Neural cell (in vitro differentiated cells): ENCODE data around the gene GPR62.

Experiments used
- CTCF ChIP-seq: fragments of 450-650 bp; IDR thresholded peaks from 2 replicates; pipeline ENCODE4 v1.5.1; 2014; ENCODE audit warnings: antibody characterized with exemption, mild to moderate bottlenecking, moderate library complexity; ENCODE audit not compliant: poor library complexity, severe bottlenecking
- EZH2 ChIP-seq: fragments of 200-600, 300-800 bp; shearing (Covaris generic), sonication (generic); IDR thresholded peaks from 2 replicates; pipeline ENCODE4 v1.6.1; 2014; ENCODE audit warnings: antibody characterized with exemption, low read length, borderline replicate concordance, mild to moderate bottlenecking; ENCODE audit not compliant: insufficient read depth, poor library complexity, severe bottlenecking
- MXI1 ChIP-seq: fragments of 450-650 bp; conservative IDR thresholded peaks from 2 replicates; pipeline ENCODE4 v1.6.1; 2014; ENCODE audit warnings: antibody characterized with exemption, mild to moderate bottlenecking; ENCODE audit not compliant: poor library complexity, severe bottlenecking
- POLR2AphosphoS5 ChIP-seq: IDR thresholded peaks from 2 replicates; pipeline ENCODE4 v1.6.1; 2012
- TAF1 ChIP-seq: IDR thresholded peaks from 2 replicates; pipeline ENCODE4 v1.6.1; 2012; ENCODE audit warnings: low read depth

- no peak for TF ChIP-seq CTCF
- TF ChIP-seq POLR2AphosphoS5: no peak
- TF ChIP-seq EZH2: no peak
- TF ChIP-seq MXI1: no peak
- no peak for TF ChIP-seq TAF1
Observed at GRCh38 chr3:51949121-51949520, 6.1 kb upstream of the GPR62 start.
